GM18870 (cell line): Measurements from ENCODE around the gene NIBAN1.
"Not testable (repeated sequence)": the region's sequence is repeated elsewhere in the genome, so short reads cannot be mapped to it uniquely, and the experiment has no call there.

Experiments used
- ATAC-seq: cut with Tn5 transposase; IDR thresholded peaks from one replicate; pipeline ENCODE4 v1.9.1; 2021; ENCODE audit warnings: moderate library complexity; ENCODE audit not compliant: unreplicated experiment

The NIBAN1 gene

DNA sequence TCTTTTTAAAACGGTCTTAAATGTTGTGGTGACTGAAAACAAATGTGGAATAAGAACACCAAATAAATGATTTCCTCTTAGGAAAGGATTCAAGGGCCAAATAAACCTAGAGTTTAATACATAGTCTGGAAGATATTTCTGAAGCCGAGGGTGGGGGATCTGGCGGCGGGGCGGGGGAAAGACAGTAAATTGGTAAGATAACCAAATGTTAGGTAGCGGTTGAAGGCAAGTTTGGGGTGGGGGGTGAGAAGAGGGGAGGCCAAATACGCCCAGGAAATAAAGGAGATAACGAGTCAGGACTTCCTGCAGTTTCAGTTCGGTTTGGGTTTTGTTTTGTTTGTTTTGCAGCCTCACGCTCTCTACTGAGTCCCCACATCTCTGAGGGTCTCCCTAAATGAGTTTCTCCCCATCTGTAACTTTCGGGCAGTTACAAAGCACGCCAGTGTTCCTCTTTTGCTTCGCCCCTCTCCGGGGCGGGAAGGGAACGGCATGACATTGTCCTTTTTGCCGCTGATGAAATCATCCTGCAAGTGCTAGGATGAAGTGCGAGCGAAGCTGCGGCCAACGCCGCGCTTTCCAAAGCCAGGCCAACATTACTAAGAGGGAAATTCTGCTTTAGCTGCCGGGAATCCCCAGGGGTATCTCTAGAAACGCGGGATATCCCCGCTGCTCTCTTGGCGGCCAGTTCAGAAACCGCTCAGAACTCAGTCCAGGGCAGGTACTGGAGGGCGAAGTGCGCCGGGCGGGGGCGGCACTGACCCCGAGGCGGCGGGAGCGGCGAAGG is 844 bp downstream of the NIBAN1 start:
- peak; percentile 58 for ATAC-seq

DNA sequence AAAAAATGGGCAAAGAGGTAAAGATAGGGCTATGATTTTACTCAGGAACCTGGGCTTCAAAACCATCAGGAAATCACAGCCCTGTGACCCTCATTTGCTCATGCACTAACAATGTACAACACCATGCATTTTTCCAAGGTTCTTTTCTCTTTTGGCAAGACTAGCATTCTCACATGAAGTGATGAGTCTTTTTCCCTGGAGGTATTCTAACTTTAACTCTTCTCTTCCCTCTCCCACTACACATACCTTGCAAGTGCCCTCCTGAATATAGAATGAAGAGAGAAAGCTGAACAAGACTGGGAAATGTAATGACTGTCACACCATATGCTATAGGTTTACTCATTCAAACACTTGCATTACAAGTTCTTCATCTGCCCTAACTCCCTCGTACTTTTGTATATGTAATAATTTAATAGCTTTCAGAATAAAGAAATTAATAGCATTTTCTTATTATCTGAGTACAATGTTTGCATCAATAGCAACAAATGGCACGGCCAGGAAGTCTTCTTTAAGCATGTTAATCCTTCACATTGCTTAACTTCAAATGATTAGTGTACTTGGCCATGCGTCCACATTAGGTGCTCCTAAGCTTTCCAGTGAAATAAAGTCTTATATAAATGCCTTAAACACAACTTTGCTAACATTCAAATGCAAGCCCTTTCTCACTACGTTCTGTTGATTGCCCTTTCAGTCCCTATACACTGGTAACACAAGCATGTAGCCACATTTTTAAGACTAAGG is 1.8 kb downstream of the NIBAN1 start:
- ATAC-seq: no peak

DNA sequence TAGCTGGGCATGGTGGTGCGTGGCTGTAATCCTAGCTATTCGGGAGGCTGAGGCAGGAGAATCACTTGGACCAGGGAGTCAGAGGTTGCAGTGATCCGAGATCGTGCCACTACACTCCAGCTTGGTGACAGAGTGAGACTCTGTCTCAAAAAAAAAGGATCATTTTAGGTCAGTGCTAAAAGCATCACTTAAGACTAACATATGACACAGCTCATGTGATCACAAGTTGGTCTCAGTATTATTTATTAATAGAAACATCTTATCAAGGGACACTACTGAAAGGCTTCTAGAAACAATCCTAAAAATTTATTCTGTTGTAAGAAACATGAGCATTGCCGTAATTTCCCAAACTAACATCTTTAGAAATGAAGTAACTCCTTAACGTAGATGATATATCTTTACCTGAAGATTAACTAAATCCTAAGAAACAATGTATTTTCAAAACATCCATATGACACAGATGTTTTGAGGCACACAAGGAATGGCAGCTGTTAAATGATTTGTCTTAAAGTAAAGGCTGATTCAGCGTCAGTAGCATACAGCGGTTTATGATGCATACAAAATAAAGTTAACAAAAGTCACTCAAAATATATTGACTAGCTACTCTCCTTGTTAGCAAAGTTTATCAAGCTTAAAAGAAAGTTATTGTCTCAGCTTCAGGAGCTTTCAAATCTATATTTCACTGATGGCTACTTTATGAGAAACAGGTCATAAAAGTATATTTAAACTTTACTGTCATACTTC is 2.6 kb downstream of the NIBAN1 start:
- ATAC-seq: no peak

DNA sequence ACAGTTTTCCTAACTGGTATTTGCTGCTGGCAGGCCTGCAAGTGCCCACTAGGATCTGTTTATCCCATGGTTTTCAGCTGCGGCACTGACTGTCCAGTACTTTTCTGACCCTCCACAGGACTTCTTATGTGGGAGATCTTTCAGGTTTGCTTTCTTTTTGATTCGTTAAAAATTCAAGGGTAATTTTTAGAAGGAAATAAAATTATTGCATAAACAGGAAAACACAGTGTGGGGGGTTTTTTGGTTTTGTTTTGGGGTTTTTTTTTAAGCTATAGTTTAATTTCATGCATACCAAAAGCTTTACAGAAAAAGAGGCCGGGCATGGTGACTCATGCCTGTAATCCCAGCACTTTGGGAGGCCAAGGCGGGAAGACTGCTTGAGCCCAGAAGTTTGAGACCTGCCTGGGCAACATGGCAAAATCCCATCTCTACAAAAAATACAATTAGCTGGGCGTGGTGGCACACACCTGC is 3.6 kb downstream of the NIBAN1 start:
- ATAC-seq: no peak

DNA sequence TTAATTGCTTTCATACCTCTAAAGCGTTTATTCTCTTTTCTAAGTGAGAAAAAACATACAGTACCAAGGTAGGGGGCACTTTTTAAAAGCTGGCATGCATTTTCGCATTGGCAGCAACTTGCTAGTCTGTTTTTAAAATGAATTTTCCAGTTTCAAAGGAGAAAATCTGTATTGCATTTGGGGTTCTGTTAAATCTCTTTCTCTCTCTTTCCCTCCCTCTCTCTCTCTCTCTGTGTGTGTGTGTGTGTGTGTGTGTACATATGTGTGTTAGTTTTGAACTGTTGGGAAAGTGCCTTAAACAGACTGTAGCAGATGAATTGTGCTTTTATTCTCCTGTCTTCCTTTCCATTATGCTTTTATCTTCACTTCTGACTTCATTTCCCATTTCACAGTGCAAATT is 7.3 kb downstream of the NIBAN1 start:
- no peak for ATAC-seq

DNA sequence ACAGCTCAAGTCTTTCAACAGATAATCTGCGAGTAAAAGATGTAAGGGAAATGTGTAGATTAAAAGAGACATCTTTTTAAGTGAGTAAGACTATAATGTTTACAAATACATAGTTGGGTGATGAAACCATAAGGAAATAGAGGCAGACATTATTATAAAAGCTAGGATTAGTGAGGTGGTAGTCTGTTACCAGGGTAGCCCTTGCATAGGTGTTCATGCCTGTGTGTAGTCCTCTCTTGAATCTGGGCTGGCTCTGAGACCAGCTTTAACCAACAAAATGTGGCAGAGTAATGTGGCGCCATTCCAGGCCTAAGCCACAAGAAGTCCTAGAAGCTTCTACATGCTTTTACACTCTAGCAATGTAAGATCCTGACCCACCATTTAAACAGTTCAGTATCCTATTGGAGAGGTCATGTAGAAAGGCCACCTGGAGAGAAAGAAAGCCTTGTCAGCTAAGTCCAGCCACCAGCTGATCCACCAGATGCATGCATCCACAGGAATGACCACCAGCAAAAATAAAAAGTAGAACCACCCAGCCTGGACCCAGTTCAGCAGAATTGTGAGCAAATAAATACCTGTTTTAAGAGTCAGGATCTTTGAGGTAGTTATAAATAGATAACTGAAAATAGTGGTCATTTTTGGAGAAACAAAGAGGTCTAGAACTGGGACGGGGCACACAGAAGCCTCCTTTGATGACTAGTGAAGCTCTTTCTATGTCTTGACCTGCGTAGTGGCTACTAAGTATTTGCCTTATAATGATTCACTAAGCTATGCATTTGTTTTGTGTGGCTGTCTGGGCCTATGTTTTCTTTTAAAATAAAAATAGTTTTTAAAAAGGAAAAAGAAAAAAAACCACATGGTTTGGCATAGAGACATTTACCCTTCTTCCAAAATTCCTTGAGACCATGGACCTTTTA is 8.1 kb downstream of the NIBAN1 start:
- no peak for ATAC-seq

DNA sequence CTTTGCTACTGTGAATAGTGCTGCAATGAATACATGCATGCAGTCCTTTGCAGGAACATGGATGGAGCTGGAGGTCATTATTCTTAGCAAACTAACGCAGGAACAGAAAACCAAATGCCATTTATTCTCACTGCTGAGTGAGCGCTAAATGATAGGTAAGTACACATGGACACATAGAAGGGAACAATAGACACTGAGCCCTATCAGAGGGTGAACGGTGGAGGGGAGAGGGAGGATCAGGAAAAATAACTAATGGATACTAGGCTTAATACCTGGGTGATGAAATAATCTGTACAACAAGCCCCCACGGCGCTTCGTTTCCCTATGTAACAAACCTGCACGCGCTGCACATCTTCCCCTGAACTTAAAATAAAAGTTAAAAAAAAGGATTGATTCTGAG is 8.9 kb downstream of the NIBAN1 start:
- no peak for ATAC-seq

DNA sequence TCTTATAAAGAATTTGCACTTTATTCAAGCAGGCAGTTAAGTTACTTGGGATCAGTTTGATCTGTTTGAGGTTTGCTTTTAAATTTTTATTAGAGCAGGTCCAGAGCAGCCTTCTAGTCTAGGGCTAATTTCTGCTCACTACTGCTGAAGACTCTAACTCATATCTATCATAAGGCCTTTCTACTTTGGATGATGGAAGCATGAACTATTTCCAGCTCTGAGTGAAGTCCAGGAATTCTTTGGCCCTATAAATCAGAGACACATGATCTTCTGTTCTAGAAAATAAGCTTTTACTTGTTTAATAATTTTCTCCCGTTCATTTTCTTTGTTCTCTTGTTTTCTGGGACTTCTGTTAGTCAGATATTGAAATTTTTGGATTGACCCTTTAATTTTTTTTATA is 14.7 kb downstream of the NIBAN1 start:
- no peak for ATAC-seq

DNA sequence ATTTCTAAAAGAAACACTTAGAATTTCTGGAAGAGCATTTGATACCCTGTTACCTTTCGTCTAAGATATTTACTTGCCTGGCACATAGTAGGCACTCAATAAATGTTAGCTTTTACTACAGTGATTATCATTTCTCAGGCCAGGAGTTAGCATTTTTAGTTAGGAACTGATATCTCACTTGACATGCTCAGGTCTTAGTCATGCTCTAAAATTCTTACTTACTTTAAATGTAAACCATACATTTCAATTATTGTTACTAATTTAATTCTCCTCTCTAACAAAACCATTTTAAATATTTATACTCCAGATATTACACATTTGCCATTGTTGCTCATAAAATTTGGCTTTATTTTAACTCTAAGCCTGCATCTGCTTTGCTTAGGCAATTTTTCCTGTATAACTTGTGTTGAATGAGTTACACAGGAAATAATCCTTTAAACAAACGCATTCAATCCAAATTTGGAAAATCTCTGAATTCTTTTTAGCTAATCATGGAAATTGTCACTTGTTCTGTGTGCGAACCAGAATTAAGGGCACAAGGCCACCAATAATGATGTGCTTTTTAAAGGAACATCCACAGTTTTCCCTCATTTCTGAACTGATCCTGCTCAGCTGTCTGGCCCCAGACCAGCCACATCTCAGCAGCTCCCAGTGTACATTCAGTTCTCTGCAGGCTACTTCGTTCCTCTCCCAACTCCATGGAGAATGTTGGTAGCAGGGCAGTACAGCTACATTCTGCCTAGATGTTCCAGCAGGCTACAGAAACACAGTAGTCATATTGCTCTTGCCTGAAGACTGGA is 15.6 kb downstream of the NIBAN1 start:
- no peak for ATAC-seq

DNA sequence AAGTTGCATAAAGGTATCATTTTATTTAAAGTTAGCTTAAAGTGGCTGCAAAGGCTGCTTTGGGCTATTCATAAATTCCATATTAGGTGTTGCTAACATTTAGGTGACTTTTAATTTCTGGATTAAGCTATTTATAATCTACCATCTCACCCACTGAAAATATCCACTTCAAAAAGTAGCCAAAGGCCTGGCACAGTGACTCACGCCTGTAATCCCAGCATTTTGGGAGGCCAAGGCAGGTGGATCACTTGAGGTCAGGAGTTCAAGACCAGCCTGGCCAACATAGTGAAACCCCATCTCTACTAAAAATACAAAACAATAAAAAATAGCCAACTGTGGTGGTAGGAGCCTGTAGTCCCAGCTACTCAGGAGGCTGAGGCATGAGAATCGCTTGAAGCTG is 16.4 kb downstream of the NIBAN1 start:
- not testable (repeated sequence) for ATAC-seq

DNA sequence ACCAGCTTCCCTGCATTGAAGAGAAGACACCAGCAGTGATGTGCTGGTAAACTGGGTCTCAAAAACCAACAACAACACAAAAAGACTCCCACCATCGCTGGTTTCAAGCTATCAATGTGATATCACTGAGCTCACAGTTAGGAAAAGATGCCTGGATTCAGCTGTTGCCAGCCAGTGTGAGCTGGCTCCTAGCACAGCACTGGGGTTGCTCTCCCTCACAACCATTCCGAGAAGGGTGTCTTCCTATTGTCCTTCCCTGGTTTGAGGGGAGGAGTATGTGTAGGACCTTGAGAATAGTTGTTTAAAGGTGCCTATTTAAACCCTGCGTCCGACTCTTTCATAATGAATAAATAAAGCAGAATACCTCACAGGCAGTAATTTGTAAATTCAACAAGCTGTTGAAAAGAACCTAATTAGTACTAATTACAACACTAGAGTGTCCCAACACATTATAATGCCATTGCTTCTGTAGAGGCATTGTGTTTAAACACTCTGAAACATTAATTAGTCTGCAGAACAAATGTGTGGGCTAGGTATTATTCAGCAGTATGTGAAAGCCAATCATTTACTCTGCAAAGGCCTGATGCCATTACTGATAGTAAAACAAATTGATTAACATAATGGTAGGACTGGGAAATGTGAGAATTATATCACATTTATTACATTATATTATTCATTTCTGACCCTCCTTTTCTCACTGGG is 17.2 kb downstream of the NIBAN1 start:
- ATAC-seq: no peak

DNA sequence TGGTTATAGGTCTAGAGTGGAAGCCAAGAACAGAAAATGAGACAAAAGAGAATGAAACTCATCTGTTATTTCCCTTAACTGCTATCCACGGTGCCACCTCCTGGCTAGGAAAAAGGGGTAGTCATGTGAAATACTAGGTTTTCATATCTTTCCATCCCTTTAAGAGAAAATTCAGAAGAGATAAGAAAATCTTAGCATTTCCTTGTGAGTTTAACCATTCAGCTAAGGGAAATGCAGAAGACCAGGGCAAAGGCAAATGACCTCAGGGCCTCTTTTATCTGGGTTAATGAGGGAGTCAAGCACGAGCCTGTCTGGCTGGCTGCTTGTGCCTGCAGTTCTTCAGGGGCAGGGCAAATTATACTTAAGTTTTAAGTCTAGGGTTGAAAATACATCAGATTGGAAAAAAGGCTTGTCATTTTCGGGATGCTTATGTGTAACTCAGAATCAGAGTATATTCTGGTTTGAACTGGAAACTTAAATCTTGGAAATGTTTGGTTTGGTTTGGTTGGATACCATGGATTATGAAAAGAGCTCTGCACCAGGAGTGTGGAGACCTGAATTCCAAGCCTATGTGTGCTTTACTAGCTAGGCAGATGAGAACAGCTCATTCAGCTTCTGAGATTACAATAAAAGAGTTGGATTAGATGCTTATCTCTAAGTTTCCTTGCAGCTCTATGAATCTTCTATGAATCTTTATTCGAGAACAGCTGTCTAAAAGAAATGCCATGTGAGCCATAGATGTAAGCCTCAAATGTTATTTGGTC is 19.9 kb downstream of the NIBAN1 start:
- no peak for ATAC-seq

DNA sequence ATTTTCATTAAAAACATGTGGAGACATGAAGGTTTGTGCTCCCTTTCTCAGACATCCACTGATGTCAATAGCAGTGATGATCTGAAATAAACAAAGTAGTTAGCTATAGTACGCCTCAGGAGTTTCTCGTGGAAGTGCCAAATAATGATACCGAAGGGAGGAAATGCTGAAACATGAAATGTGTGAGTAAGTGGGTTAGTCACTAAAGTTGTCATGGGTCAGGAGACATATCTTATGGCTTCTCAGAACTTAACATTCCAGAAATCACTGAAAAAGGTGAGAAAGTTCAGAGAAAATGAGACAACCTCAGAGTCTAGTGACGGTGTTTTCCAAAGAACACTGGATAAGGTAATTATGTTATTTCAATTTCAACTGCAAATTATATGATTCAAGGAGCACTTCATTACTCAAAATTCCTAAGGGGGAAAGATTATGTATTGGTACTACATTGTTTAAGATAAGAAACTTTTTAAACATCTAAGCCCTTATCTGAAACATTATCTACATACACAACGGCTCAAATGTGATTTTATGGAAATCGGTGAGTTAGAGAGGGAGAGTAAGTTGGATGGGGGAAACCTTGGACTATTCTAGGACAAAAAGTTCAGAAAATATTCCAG is 20.6 kb downstream of the NIBAN1 start:
- no peak for ATAC-seq

DNA sequence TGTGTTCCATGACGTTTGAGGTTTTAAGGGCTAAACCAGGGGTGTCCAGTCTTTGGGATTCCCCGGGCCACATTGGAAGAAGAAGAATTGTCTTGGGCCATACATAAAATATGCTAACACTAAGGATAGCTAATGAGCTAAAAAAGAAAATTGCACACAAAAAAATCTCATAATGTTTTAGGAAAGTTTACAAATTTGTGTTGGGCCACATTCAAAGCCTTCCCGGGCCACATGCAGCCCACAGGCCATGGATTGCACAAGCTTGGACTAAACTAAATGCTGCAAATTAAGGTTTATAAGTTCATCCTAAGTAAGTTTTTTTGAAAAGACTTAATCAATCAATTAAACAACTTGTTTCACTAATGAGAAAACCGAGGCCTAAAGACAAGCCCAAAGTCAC is 21.9 kb downstream of the NIBAN1 start:
- no peak for ATAC-seq

DNA sequence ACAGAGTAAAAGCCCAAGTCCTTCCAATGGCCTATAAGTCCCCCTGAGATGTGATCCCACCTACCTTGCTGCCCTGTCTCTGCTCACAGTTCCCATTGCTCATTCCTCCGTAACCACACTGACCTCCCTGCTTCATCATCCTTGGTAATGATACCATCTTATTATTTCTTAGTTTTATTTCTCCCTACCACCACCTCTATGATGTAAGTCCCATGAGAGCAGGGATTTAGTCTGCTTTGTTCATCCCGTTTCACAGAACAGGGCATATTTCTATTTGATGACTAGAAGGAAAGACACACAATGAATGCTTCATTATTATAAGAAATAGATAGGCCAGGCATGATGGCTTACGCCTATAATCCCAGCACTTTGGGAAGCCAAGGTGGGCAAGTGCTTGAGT is 22.5 kb downstream of the NIBAN1 start:
- no peak for ATAC-seq

DNA sequence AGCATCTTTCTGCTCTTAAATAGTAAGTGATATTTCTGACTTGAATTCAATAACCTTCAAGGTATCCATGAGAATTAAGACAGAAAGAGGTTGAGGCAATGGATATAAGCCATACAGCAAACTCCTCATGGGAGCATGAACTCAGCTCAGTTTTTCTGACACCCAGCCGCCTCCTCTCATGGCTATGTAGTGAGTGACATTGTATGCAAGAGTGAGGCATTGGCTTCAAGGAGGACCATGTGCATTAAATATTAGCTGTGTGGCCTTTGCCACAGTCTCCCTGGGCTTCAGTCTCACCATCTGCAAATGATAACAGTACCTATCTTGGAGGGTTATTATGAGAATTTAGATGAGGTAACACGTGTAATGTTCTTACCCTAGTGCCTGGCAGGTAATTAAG is 23.4 kb downstream of the NIBAN1 start:
- no peak for ATAC-seq

DNA sequence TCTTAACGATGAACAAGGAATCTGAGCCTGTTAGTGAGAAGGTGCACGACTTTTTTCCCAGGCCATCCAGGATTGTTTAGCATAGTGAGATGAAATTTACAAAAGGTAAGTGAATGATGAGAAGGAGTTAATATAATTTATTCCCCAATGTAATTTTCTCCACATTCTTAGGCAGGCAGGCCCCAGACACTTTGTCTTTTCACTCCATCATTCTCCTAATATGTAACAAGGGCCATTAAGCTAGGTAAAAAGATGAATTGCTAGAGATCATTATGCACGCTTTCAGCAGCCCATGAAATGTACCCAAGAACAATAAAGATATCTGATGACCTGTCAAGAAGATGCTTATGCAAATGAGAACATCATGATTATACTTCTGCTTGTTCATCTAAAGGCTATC is 24.1 kb downstream of the NIBAN1 start:
- no peak for ATAC-seq
